GM10266 (cell line): ENCODE data around the gene PKDCC.

ENCODE experiments used
- DNase-seq: peaks from one replicate; pipeline ENCODE4 v3.0.0; 2012; ENCODE audit errors: extremely low spot score
- TF ChIP-seq, protein P1 (sequence below): IDR thresholded peaks from 2 replicates; pipeline ENCODE4 v1.5.1; 2012; ENCODE audit warnings: mild to moderate bottlenecking, low read depth; ENCODE audit not compliant: control insufficient read depth, insufficient read depth; ENCODE audit errors: missing control alignments

PKDCC gene

DNA sequence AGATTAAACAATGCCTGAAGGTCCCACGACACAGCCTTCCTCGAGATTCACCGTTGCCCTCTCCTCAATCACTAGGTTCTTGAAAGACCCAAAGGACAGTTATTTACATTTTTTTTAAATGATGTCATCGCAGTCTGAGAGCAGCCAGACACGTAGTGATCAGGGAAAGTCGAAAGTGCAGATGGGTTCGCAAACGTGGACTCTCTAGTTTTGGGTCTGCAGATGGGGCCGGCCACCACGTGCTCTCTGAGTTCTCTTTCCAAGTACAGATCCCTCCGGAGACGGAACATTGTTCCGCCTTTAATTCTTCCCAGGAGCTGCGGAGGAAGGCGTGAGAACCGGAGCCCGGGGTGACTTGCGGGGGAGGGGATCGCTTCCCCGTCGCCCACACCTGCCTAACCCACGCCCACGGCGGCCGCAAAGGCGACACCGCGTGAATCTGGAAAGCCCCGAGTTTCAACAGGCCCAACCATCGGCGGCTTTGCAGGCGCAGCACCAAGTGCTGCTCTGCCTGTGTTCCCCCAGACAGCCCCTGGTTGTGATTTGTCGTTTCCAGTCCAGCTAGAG, 54.3 kb downstream of the PKDCC start:
- peak; percentile 90 for DNase-seq
- TF ChIP-seq, protein P1, sequence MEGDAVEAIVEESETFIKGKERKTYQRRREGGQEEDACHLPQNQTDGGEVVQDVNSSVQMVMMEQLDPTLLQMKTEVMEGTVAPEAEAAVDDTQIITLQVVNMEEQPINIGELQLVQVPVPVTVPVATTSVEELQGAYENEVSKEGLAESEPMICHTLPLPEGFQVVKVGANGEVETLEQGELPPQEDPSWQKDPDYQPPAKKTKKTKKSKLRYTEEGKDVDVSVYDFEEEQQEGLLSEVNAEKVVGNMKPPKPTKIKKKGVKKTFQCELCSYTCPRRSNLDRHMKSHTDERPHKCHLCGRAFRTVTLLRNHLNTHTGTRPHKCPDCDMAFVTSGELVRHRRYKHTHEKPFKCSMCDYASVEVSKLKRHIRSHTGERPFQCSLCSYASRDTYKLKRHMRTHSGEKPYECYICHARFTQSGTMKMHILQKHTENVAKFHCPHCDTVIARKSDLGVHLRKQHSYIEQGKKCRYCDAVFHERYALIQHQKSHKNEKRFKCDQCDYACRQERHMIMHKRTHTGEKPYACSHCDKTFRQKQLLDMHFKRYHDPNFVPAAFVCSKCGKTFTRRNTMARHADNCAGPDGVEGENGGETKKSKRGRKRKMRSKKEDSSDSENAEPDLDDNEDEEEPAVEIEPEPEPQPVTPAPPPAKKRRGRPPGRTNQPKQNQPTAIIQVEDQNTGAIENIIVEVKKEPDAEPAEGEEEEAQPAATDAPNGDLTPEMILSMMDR: no peak

DNA sequence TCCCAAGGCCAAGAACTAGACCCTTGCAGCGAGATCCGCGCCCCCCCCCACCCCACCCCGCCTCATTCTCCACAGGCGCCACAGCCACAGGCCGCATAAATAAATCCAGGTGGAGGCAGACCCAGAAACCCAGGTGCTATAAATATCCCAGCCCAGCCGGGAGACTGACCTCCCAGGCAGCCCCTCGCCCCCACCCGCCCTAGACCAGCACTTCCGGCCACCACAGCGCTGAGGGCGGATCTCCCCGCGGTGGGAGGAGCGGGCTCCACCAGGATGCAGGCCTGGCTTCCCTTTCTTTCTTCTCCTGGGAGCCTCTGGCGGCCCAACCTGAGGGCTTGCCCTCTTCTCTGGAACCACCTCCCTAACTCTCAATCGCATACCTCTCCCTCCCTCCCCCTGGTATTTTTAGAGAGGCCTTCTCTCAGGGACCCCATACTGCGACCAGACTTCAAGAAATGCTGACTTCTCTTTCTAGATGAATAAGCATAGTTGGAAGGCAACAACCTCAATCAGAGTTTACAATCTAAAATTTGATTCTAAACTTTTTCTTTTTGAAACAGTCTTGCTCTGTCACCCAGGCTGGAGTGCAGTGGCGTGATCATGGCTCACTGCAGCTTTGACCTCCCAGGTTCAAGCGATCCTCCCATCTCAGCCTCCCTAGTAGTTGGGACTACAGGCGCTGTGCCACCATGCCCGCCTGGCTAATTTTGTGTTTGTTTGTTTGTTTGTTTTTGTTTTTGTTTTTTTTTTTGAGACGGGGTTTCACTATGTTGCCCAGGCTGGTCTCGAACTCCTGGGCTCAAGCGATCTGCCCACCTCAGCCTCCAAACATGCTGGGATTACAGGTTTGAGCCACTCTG, 55.0 kb downstream of the PKDCC start:
- DNase-seq: peak; percentile 57
- TF ChIP-seq, protein P1: no peak

DNA sequence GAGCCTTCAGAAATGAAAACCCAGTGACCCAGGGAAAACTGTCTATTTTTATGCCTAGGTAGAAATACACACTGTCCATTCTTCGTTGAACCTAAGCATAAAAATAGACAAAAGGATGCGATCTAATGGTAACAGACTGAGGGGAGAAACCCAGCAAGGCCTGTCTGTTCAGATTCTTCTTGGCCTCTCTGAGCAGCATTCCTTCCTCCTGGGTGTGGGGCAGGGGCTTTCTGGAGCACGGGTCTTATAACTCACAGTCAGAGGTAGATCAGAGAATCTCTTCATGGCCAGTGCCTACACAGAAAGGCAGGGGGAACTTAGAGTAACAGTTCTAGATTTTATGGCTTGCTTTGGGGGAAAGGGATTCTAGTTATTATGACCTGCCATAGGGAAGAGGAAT, 56.0 kb downstream of the PKDCC start:
- TF ChIP-seq, protein P1: no peak
- DNase-seq: no peak

DNA sequence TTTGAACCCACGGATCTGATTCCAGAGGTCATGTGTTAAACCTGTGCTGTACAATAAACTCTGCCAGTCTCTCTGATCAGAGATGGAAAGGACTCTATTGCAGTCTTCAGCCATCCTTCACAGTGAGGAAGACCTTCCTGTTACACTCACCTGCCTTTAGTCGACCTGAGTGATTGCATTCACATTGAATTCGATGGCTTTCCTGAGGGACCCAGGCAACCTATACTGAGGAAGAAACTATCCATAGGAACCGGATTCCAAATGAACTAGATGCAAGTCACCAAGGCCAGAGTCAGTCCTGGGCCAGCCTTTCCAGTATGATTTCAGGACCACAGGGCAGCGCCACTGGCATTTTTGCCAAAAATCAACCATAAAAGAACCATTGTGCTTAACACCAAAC, 56.8 kb downstream of the PKDCC start:
- DNase-seq: no peak

DNA sequence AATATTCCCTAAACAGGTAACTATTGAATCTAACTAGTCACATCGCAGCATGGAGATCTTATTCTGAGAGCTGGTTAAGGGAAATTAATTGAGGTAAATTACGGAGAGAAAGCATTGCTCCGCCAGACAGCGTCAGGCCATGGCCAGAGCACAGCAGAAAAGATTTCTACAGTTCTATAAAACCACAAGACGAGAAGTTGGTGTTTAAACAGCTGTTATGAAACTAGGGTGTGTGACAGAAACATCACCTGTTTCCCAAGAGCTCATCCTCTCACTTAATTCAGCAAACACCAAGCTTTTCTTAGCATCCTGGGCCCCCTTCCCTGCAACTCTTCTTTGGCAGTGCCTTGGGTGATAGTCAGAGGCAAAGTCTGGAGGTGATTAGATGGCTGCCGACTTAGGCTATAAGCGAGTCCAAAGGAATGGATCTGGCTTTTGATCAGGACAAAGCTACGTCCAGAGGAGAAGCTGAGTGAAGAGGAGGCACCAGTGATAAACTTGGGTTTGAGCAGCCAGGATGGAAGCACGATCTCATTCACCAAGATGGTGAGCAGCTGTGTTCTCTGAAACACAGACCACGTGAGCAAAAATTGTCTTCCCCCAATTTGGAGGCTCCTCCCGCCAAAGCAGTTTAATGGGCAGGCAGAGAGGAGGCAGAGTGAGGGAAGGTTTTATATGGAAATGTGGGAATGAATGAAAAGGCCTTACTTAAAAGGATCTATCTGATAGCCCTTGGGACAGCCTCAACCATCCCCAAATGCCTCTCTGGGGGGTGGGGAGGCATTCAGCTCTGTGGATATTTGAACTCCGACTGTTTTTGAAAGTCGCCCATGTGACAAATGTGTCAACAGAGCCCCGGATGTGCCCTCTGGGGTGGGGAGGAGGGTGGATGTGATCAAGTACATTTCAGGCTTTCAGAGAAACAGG, 57.8 kb downstream of the PKDCC start:
- TF ChIP-seq, protein P1: no peak
- DNase-seq: peak; percentile 59

More for the DNA sequence above, 56.8 kb downstream of the PKDCC start:
- TF ChIP-seq, protein P1: no peak

DNA sequence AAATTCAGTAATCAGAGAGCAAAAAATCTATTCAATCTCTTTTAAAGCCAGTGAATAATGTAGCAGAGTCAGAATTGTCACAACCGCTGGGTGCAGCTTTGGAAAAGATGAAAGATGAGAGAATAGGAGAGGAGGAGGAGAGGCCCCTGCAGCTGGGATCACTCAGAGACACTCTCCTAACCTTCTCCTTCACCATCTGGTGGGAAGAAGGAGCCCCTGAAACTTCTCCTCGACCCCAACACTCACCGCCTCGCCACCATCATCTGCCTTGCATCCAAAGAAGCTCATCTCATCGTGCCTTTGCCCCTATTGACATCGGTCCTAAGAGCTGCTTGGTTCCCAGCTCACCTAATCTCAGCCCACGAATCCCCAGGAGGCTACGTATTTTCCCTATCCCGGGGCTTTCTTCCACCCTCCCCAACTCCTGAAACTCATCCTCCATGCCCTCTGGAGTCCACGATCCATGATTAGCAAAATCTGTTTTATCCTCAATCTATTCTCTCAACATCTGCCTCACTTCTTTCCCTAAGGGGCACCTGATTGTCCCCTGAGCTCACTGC, 58.5 kb downstream of the PKDCC start:
- DNase-seq: no peak
- TF ChIP-seq, protein P1: no peak
